ENCODE data around the gene C17orf58.
"Not testable (repeated sequence)": the region's sequence is repeated elsewhere in the genome, so short reads cannot be mapped to it uniquely, and the experiment has no call there.

Gene C17orf58

GRCh38 chr17:67983383-67983688 is 12.9 kb downstream of the C17orf58 start:
- no peak overlapping the region for H3K4me3 ChIP-seq (replicated peaks; ENCODE audit: insufficient read depth, low read length)
- TF ChIP-seq REST (IDR thresholded peaks at IDR 0.05; ENCODE audit: insufficient replicate concordance, low read depth), result no peak
- no peak for TF ChIP-seq CTCF (IDR thresholded peaks at IDR 0.05; ENCODE audit: insufficient read depth, low read length)
- TF ChIP-seq POLR2AphosphoS5 (IDR thresholded peaks at IDR 0.05; ENCODE audit: low read depth), result no peak
- TF ChIP-seq GABPA (IDR thresholded peaks at IDR 0.05; ENCODE audit: low read depth), result no peak
- H3K27ac ChIP-seq (replicated peaks), result no peak overlapping the region
- H3K27me3 ChIP-seq (ENCODE audit: insufficient read depth, poor library complexity, severe bottlenecking), result no peaks in the 10 kb centered on the region
- no peak for DNase-seq (ENCODE audit: low read depth in 1 of 2, low spot score in 1 of 2)

- Histone ChIP-seq H3K27ac (replicated peaks) (no peak overlapping the region), H3K27me3 (ENCODE audit: insufficient read depth, poor library complexity, severe bottlenecking) (no peaks in the 10 kb centered on the region), H3K4me3 (replicated peaks; ENCODE audit: insufficient read depth, low read length) (no peak overlapping the region)
- no peak for DNase-seq (ENCODE audit: low read depth in 1 of 2, low spot score in 1 of 2)
- TF ChIP-seq CTCF (IDR thresholded peaks at IDR 0.05; ENCODE audit: insufficient read depth, low read length) (no peak), REST (IDR thresholded peaks at IDR 0.05; ENCODE audit: insufficient replicate concordance, low read depth) (no peak), GABPA (IDR thresholded peaks at IDR 0.05; ENCODE audit: low read depth) (no peak), POLR2AphosphoS5 (IDR thresholded peaks at IDR 0.05; ENCODE audit: low read depth) (no peak), SPI1 (IDR thresholded peaks at IDR 0.05; ENCODE audit: borderline replicate concordance, low read depth) (no peak)
Observed at GRCh38 chr17:67982686-67983382, 13.4 kb downstream of the C17orf58 start.

GRCh38 chr17:67982034-67982640 is 14.1 kb downstream of the C17orf58 start:
- DNase-seq (ENCODE audit: low read depth in 1 of 2, low spot score in 1 of 2), result no peak
- Histone ChIP-seq H3K4me3 (replicated peaks; ENCODE audit: insufficient read depth, low read length) (no peak overlapping the region), H3K27me3 (ENCODE audit: insufficient read depth, poor library complexity, severe bottlenecking) (no peaks in the 10 kb centered on the region), H3K27ac (replicated peaks) (no peak overlapping the region)
- TF ChIP-seq SPI1 (IDR thresholded peaks at IDR 0.05; ENCODE audit: borderline replicate concordance, low read depth), result no peak
- TF ChIP-seq GABPA (IDR thresholded peaks at IDR 0.05; ENCODE audit: low read depth), result no peak
- TF ChIP-seq POLR2AphosphoS5 (IDR thresholded peaks at IDR 0.05; ENCODE audit: low read depth), result no peak
- no peak for TF ChIP-seq REST (IDR thresholded peaks at IDR 0.05; ENCODE audit: insufficient replicate concordance, low read depth)
- no peak for TF ChIP-seq CTCF (IDR thresholded peaks at IDR 0.05; ENCODE audit: insufficient read depth, low read length)

GRCh38 chr17:67980883-67981282 is 15.4 kb downstream of the C17orf58 start:
- DNase-seq (ENCODE audit: low read depth in 1 of 2, low spot score in 1 of 2); H3K27me3 ChIP-seq (ENCODE audit: insufficient read depth, poor library complexity, severe bottlenecking); H3K27ac ChIP-seq (replicated peaks); H3K4me3 ChIP-seq (replicated peaks; ENCODE audit: insufficient read depth, low read length): not testable (repeated sequence)

All from HL-60 (cell line).